ENCODE results near the gene COPB1.
"Not testable (repeated sequence)": the region's sequence is repeated elsewhere in the genome, so short reads cannot be mapped to it uniquely, and the experiment has no call there.

Gene COPB1, protein sequence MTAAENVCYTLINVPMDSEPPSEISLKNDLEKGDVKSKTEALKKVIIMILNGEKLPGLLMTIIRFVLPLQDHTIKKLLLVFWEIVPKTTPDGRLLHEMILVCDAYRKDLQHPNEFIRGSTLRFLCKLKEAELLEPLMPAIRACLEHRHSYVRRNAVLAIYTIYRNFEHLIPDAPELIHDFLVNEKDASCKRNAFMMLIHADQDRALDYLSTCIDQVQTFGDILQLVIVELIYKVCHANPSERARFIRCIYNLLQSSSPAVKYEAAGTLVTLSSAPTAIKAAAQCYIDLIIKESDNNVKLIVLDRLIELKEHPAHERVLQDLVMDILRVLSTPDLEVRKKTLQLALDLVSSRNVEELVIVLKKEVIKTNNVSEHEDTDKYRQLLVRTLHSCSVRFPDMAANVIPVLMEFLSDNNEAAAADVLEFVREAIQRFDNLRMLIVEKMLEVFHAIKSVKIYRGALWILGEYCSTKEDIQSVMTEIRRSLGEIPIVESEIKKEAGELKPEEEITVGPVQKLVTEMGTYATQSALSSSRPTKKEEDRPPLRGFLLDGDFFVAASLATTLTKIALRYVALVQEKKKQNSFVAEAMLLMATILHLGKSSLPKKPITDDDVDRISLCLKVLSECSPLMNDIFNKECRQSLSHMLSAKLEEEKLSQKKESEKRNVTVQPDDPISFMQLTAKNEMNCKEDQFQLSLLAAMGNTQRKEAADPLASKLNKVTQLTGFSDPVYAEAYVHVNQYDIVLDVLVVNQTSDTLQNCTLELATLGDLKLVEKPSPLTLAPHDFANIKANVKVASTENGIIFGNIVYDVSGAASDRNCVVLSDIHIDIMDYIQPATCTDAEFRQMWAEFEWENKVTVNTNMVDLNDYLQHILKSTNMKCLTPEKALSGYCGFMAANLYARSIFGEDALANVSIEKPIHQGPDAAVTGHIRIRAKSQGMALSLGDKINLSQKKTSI

DNA sequence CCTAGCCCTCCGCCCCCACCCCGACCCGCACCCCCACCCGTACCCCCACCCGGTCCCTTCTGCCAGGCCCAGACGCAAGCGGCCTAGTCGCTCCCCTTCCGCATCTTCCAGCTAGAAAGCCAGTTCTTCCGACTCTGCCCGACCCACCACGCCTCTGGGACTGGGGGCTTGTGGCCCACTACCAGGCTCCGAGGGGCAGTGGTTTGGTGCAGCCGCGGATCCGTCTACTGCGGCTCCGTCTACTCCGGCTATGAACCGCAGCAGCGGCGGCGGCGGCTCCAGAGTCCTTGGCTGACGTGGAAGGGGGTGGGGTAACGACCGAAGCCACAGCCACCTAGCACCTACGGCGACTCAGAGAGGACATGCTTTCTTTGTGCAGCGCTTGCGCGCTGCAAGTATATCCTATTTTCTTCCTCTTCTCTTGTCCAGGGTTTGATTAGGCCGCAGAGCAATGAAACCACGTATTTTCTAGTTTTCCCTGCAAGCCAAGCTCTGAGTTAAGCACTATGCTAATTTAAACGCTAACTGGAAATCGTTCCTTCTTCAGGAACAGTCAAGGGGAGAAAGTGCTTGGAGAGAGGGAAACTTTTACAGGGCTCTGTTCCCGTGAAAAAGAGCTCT is at the start of gene COPB1:
TSS of gene COPB1 (minus strand) at position 252 of the 621 bp plus-strand sequence. CDS start 883 bp downstream, outside the sequence.
- DNase-seq, result peak; percentile 77

DNA sequence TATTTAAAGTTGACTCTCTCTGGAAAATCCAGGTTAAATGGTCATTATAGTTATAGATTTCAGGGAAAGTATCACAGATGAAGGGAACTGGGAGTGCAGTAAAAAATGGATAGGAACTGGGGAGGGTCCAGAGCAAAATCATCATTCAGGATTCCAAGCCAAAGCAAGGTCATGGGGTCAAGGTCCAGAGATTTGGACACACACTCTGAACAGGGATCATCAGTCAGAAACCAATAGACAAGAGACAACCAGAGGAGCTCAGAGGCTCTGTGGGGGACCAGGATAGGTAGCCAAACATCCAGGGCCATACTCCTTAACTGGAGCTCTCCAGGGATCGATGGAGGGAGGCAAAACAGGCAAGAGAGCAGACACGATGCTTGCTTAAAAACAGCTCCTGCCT is 47.8 kb upstream of the COPB1 start:
- DNase-seq, result no peak

DNA sequence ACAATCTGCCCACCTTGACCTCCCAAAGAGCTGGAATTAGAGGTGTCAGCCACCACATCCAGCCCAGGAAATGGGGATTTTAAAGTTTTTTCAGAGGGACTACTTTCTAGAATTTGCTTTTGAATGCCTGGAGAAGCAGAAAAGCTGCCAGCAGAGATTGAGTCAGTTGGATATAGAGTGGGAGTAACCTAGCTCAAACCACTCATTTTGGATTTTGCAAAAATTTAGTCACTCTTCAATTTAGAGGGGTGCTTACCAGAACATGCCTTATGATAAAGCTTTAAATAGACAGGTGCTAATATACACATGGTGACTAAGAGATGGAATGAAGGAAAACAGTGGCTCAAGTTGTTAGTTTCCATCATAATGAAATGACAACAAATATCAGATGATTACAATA is 47.1 kb upstream of the COPB1 start:
- DNase-seq, result no peak

DNA sequence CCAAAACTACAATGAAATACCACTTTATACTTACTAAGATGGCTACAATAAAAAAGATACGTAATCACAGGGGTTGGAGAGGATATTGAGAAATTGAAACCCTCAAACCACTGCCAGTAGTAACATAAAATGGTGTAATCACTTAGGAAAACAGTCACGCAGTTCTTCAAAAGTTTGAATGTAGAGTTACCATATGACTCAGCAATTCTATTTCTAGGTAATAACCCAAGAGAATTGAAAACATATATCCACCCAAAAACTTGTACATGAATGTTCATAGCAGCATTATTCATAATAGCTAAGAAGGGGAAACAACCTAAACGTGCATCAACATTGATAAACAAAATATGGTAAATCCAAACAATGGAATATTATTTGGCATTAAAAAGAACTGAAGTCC is 45.0 kb upstream of the COPB1 start:
- peak; percentile 17 for DNase-seq

DNA sequence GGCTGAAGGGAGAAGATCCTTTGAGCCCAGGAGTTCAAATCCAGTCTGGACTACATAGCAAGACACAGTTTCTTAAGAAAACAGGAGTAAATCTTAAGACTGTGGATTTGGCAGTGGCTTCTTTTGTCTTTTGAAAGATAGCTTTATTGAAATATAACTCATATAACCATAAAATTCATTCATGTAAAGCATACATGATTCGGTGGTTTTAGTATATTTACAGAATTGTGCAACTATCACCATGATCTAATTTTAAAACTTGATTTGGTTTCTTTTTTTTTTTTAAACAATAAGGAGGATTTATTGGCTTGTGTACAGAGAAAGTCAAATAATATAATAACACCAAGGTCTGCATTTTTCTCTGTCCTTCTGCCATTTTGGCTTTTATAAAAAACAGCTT is 43.6 kb upstream of the COPB1 start:
- DNase-seq, result no peak

DNA sequence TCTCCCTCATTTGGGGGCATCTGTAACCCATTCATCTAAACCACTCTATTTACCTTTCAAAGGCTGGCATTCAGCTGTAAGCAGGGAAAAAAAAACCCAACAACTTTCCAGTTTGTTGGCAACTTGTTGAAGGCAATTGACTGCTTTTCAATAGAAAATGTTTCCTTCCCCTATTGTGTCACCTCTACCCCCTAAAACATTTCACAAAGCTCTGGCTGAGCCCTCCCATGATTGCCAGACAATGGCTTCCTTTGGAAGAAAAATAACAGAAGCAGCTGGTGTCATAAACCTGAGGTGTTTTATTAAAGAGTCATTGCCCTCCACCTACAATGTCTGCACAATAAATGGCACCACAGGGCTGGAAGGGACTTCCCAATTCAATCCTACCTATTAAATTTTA is 42.7 kb upstream of the COPB1 start:
- no peak for DNase-seq

DNA sequence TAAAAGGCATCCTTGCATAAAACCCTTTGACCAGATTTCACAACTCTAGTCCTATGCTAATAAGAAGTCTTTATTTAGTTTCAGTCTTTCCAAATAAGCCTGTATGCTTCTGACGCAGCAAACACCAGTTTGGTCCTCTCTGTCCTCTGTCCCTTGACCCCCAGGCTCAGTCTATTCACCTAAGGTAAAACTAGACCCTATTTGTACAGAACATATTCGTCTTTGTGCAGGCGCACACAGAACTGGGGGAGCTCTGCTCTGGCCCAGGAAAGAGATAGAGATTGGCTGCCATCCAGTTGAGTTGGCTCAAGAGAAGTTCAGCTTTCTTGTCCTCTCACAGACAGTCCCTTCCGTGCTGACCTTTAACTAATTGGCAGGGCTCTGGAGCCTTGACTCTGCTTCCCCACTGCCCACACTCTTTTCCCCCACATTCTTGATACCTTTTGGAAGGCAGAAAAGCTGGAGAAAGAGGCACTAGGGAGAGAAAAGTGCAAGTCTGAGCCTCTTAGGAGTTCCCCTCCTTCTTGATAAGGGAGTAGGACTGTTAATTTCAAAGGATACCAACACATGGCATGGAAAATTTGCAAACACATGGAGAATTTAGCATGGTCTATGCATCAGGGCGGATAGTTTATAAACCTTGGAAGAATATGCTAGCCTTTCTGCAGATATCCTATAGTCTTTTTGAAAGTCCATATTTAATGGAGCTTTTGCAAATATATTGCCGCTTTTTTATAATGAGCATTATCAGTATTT is 41.8 kb upstream of the COPB1 start:
- DNase-seq, result no peak

DNA sequence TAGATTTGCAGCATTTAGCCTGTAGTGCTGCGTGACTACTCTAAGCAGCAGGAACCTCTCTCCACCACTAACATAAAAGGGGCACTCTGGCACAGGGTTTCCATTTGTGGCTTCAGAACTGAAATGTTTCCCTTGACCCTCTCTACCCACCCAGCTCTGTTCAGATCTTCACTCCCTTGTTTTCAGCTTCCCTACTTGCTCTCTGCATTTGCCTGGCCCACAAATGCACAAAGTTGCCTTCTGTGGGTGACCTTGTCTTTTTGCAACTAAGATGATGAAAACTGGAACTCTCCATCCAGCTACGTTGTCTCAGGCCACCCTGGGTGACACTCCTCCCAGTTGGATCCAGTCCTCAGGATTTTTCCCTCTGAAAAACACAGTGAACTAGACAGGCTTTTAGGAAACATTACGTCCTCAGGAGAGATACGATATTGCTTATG is 40.4 kb upstream of the COPB1 start:
- no peak for DNase-seq

DNA sequence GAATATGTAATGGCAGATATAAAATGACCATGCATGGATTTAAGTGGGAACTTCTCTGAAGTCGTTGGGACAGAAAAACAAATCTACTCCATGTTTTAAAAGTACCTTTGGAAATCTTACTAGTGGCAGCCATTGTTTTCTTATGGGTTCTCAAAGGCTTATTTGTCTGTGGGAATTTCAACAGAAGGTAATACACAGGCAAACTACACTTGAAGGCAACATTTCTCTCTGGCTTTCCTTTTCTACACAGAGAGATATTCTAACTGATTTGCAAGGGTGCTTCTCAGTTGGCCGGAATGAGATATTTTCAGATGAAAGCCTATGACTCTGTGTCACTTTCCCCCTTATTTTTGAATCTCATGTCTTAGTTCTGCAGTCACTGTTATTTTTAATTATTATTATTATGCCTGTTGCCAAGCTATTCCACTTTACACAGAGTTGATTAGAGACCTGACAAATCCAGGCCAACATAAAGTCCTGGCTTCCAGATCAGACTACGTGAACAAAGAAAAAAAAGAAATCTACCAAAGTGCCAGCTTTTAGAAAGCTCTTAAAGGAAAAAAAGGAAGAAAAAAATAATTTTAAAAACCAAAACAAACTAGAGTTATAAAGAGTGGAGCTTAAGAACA is 39.4 kb upstream of the COPB1 start:
- no peak for DNase-seq

DNA sequence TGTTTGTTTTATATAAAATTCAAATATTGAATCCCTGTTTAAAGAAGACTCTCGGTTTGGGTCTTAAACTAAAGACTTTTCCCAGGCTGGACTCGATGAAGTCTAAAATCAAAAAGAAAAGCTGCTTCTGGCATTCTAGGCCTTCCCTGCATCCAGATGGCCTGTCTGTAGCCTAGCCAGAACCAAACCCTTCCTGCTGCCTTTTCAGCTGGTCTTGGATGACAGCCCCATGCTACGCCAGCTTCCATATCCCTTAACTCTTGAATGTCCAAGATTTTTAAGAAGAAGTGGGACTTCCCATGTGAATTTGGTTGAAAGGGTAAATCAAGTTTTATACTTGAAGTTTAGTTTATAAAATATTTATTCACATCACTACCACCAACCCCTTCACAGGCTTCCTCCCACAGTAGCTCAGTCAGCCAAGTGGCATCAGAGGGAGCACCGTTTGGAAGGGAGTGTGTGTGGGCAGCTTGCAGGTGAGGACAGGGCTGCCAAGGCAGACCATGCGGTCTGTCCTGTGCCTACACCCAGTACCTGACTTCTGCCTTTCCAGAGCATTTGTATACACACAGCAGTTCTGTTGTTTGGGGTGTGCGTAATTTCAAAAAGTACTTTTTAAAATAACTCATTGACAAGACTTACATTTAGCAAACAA is 38.8 kb upstream of the COPB1 start:
- peak; percentile 38 for DNase-seq

DNA sequence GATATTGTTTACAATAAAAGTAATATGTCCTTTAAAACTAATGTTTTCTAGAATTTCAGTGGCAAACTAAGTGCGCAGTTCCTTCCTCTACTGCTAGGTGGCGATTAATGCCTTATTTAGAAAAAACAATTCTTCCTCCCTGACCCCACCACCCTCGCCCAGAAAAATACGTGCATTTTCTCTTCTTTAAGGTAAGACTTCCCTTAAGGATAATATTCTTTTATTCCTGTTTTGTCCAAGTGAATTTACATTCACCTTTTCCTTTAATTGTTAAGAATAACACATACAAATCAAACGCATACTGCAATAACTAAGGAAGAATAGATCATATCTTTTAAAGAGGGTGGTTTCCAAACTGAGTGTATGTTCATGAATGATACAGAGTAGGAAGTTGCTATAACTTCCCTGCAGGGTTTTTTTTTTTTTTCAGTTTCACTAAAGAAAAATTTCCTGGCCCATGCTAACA is 37.6 kb upstream of the COPB1 start:
- DNase-seq, result peak; percentile 23

DNA sequence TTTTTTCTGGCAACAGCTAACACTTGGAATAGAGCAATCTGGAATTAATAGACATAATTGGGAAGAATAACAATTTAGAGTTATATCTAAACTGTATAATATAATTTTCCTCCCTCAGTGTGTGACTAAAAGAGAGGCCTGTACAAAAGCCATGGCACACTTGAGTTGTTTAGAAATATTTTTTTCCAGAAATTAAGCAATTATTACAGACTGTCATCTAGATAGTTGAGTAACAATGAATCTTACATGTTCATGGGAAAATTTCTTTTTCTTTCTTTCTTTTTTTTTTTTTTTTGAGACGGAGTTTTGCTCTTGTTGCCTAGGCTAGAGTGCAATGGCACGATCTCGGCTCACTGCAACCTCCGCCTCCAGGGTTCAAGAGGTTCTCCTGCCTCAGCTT is 35.6 kb upstream of the COPB1 start:
- not testable (repeated sequence) for DNase-seq

DNA sequence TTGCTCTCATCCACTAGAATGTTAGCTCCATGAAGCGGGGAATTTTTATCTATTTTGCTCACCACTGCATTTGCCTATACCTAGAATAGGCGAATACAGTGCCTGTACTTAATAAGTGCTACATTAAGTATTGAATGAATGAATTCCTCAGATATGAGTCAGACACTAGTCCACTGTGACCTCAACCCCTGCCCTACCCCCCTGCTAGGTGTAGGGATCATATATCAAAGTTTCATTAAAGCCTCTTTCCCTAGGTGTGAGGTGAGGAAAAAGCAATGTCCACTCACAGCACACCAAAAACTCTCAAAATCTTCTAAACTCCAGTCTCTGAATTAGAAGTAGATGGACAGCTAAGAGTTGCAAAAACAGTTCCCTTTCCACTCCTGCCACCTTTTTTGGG is 30.3 kb upstream of the COPB1 start:
- DNase-seq, result no peak

DNA sequence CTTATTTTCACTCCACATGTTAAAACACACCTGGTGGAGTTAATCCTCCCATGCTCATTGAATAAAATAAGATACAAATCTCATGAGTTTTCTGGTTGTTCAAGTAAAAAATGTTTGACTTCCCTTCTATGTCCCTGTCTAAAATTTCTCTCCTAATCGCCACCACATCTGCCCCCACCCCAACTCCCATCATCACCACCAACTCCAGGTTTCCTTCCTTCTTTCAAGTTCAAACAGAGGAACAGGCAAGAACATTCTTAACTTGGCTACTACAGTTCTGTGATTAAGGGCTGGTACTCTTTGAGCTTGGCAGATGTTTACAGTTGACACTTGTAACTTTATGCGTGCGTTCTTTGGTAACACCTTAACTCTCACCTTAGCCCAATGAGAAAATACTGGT is 29.7 kb upstream of the COPB1 start:
- no peak for DNase-seq

DNA sequence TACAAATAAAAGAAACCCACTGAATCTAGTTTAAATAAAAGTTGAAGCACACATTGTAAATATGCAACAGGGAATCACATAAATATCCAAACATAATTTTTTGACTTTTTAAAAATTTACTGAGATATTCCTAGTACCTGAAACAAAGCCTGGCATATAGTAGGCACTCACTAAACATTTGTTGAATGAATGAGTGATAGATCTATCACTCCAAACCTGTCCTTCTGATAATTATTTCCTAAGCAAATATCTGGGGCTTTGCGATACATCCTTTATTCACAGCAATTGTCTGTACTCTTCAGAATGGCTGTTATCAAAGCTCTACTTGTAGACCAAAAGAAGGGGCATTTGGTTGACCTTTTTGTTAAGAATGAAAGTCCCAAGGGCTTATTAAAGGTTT is 23.2 kb upstream of the COPB1 start:
- no peak for DNase-seq

DNA sequence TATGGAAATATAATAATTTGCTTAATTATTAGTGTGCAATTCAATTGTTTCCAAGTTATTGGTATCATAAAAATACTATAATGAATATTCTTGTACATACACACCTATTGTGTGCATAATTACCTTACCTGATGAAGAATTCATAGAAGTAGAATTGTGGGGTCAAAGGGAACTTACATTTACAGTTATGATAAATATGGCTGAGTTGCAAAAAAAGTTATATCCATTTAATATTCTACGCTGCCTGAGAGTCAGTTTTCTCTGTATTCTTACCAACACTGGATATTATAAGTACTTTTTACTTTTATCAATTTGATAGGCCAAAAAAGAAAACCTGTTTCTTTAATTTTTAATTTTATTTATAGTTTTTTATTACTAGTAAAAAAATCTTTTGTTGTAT is 22.6 kb upstream of the COPB1 start:
- DNase-seq, result no peak

DNA sequence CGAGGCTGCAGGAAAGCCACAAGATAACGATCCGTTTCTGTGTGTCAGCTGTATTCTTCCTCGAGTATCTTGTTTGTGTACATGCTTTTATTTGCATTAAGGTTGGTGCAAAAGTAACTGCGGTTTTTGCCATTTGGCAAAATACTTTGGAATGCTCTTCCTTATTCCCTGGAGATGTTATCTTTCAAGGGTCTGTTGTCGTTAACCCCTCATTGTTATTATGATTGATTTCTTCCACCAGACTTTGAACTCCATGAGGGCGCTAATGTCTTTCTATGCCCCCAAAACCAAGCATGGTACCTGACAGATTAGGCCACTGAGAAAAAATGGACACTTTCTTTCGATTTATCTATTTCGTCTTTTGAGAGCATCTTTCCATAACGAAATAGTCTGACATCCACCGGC is 21.1 kb upstream of the COPB1 start:
- no peak for DNase-seq

DNA sequence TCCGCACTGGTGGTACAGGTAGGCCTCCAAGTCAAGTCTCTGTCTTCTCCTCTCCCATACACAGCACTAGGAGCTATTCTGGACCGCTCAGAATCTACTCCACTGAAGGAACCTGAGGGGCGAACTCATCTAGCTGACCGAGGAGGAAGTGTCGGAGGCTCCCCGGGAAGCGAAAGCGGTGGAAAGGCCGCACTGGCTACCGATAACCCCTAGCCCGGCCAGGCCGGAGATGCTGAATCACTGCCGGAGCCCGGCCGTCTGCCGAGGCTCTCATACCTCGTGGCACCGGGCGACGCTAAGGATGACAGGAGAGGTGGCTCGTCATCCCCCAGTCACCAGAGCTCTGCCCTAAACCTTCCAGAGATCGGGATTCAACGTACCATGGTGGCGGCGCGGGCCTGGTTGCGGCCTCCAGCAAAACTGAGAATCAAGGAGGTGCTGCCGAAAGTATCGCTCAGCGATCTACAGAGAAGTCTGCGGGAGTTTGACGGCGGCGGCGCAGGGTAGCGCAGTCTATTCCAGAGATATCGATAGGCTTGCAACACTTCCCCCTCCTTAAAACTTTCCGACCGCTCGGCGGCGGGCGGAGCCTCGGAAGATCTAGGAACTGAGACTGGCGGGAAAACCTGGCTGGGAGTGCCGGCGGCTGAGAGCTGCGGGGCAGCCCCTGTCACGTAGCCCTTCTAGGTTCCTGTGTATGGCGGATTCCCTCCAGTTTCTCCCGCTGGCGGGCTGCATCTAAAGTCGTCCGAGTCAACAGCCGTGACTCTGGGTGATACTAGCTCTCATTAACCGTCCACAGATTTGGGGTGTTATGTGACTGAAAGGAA is 20.5 kb upstream of the COPB1 start, which contains the start of gene PSMA1:
TSS of gene PSMA1 (minus strand) at position 470 of the 830 bp plus-strand sequence. CDS start at position 383, 87 bp downstream.
- peak; percentile 95 for DNase-seq

DNA sequence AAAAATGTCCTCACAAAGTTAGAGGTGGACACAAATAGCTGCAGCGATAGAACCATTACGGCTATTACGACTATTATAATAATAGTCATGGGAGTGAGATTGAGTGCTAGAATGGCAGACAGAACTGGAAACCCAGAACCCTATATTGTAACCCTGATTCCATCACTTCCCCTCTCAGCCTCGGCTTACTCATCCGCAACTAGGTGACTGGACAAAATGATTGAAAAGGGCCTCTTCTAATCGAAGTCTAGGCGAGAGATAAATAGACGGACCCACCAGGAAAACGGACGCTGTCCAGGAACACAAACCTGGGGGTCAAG is 19.9 kb upstream of the COPB1 start:
- no peak for DNase-seq

DNA sequence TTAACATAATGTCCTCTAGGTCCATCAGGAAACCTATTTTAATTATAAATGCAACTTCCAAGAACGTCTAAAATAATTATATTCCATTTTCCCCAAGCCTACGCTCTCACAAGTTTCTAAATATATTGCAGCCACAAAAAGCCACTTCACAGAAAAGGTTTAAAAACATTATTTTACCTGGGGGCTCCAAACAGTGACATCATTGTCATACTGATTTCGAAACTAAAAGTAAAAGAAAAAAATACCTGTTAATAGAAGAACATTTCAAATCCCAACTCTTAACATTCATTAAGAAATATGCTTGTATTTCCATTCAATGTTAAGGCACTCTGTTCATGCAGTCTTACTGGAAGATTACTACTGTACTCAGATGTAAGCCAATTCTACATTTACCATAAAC is 19.2 kb upstream of the COPB1 start:
- no peak for DNase-seq

DNA sequence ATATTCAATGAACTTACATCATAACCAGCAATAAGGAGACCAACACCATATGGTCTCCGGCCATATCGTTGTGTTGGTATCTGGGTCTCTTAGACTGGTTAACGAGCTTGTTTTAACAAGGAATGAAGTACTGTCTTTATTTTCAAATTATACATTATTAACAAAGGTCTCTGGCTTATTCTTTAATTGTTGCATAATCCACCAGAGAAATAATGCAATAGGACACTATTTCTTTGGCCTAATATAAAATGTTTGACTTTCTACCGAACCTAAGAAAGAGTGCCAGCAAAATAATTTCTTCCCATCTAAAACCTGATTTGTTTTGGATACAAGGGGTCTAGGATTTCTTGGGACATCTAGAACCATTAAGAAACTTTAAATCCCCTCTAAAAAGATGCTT is 14.2 kb upstream of the COPB1 start:
- DNase-seq, result no peak

Data from NCI-H1694 treated with DMSO at 0.1 percent for 48 hours (cell line).